HG03280 (cell line): ENCODE results near the gene CSNK2A1.
"Not testable (repeated sequence)": the region's sequence is repeated elsewhere in the genome, so short reads cannot be mapped to it uniquely, and the experiment has no call there.

Source experiments
- ATAC-seq: cut with Tn5 transposase; IDR thresholded peaks from one replicate; pipeline ENCODE4 v1.9.1; 2021; ENCODE audit warnings: mild to moderate bottlenecking, moderate library complexity; ENCODE audit not compliant: unreplicated experiment

CSNK2A1 gene

GRCh38 chr20:543369-544152, at the start of gene CSNK2A1:
Gene CSNK2A1 (minus strand): TSS chr20:543790. CDS start chr20:508551, 35,239 bp downstream.
- ATAC-seq = peak; percentile 94

GRCh38 chr20:592506-592905, 48.9 kb upstream of the CSNK2A1 start:
- ATAC-seq = no peak

DNA sequence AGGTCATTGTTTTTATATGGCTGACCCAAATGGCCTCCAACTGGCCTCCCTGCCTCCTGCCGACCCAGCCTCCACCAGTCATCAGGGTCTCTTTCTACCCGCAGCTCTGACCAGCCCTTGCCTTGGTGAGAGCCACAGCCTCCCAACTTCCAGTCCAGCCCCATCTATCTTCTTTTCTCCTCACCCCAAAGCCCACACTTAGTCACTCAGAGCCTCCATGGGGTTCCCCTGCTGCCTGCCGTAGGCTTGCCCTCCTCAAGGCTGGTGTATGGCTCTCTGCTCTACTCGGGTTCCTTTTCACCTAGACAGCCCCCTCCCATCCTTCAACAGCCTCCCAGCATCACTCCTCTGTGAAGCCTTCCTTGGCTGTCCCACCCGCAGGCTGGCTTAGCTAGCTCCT, 48.4 kb upstream of the CSNK2A1 start:
- no peak for ATAC-seq

- peak; percentile 75 for ATAC-seq
These were observed 45.5 kb upstream of the CSNK2A1 start for GRCh38 chr20:588932-589672.

DNA sequence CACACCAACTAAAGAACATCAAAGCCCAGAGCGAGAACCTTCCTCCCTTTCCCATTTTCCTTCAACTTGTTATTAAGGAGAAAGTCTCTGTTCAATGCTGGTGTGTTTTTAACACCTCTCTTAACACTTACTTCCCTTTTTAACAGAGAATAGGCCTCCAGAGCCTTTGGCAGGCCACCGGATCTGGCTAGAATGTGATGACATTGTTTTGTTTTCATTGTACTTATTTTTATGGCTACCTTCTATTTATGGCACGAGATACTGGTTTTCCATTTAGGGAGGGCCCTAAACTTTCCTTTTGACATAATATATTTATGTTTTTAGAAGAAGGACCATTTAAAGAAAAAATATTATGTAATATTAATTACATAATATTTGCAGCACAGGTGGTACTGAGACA, 44.9 kb upstream of the CSNK2A1 start:
- ATAC-seq = no peak

- ATAC-seq = no peak
These were observed 41.3 kb upstream of the CSNK2A1 start for GRCh38 chr20:584971-585301.

DNA sequence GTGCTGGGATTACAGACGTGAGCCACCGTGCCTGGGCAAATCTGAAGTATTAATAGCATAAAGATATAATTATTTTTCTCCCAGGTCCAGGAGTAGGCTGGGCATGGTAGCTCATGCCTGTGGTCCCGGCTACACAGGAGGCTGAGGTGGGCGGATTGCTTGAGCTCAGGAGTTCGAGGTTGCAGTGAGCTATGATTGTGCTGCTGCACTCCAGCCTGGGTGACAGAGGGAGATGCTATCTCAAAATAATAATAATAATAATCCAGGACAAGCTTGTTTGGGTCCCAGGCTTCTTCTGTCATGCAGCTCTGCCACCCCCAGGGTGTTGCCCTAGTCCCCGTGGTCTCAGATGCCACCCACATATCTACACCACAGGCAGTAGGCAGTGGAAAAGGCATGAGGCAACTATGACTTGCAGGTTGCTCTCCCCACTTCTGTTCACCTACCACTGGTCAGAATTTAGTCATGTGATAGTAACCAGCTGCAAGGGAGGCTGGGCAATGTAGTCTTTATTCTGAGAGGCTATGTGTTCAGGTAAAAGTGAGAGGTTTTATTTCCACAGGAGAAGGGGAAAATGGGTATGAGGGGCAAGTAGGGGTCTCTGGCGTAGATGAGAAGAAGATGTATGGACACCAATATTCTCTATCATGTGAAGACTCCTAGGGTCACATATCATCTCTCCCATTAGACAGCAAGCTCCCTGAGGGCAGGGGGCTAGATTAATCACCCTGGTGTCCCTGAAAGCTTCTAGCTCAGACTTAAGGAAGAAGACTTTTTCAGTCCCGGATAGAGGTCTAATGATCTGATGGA, 40.8 kb upstream of the CSNK2A1 start:
- ATAC-seq = peak; percentile 50

DNA sequence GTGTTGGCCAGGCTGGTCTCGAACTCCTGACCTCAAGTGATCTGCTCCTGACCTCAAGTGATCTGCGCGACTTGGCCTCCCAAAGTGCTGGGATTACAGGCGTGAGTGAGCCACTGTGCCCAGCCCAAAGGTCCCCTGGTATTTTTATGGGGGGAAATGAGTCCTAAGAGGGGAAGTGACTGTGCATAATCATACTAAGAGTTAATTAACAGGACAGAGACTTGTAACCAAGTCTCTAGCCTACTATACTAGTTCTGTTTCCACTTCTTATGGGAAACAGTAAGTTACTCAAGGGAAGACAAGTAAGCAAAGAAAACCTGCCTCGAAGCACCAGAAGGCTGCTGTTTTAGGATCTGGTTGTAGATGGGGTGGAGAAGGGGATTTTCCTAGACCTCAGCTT, 38.6 kb upstream of the CSNK2A1 start:
- ATAC-seq = no peak

DNA sequence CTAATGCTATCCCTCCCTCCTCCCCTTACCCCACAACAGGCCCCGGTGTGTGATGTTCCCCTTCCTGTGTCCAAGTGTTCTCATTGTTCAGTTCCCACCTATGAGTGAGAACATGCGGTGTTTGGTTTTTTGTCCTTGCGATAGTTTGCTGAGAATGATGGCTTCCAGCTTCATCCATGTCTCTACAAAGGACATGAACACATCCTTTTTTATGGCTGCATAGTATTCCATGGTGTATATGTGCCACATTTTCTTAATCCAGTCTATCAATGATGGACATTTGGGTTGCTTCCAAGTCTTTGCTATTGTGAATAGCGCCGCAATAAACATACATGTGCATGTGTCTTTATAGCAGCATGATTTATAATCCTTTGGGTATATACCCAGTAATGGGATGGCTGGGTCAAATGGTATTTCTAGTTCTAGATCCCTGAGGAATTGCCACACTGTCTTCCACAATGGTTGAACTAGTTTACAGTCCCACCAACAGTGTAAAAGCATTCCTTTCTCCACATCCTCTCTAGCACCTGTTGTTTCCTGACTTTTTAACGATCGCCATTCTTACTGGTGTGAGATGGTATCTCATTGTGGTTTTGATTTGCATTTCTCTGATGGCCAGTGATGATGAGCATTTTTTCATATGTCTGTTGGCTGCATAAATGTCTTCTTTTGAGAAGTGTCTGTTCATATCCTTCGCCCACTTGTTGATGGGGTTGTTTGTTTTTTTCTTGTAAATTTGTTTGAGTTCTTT, 35.5 kb upstream of the CSNK2A1 start:
- ATAC-seq = not testable (repeated sequence)

DNA sequence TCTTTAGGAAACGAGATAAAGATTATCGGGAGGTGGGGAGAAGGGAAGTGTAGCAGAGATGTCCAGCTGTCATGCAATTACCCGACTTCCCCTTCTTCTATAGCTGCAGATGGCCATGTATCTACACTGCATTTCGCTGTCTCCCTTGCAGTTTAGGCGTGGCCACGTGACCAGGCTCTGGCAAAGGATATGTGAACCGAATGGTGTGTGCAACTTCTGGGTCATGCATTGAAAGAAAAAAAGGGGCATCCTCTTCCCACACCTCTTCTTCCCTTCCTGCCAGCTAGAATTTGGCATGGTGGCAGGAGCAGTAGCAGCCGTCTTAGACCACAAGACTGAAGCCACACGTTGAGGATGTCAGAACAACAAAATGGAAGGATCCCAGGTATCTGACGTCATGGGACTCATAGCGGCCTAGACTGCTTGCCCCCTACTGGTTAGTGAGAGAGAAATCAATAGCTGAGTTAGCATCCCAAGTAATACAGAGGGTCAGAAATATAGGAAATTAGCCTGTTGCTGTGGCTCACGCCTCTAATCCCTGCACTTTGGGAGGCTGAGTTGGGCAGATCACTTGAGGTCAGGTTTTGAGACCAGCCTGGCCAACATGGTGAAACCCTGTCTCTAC, 33.7 kb upstream of the CSNK2A1 start:
- no peak for ATAC-seq

- ATAC-seq = no peak
These were observed 32.6 kb upstream of the CSNK2A1 start for GRCh38 chr20:576156-576555.

DNA sequence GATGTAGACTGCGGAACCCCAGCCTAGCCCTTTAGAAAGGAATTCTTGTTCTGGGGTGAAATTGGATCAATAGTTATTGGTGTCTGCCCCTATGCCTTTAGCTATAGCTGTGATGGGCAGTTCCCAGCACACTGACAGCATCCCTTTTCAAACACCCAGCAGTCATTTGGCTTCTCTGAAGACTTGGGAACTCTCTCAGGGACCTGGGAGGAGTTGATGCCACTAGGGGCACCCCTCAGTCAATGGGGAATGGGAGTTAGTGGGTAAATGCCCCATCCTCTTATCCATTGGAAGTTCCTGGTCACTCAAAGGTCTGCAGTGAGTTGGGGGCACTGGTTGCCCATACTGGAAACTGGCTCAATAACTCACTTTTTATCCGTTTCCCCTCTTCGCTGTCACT, 31.6 kb upstream of the CSNK2A1 start:
- ATAC-seq = no peak

GRCh38 chr20:574297-574942, 30.8 kb upstream of the CSNK2A1 start:
- ATAC-seq = no peak

- no peak for ATAC-seq
These were observed 30.1 kb upstream of the CSNK2A1 start for GRCh38 chr20:573414-574296.

DNA sequence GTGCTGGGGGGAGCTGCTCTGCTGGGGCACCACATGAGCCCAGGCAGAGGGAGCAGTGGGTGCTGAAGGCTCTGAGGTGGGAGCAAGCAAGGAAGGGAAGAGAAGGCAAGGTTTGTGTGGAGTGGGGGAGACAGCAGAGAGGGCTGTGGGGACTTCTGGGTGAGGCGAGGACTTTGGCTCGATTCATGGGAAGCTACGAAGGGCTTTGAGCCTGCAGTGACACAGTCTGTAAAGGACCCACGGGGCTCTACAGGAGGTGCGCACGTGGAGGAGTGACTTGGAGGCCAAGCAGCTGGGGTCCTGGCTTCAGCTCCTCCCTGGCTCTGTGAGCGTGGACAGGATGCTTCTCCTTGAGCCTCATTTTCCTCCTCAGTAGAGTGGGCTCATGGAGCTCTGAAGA, 29.1 kb upstream of the CSNK2A1 start:
- no peak for ATAC-seq

DNA sequence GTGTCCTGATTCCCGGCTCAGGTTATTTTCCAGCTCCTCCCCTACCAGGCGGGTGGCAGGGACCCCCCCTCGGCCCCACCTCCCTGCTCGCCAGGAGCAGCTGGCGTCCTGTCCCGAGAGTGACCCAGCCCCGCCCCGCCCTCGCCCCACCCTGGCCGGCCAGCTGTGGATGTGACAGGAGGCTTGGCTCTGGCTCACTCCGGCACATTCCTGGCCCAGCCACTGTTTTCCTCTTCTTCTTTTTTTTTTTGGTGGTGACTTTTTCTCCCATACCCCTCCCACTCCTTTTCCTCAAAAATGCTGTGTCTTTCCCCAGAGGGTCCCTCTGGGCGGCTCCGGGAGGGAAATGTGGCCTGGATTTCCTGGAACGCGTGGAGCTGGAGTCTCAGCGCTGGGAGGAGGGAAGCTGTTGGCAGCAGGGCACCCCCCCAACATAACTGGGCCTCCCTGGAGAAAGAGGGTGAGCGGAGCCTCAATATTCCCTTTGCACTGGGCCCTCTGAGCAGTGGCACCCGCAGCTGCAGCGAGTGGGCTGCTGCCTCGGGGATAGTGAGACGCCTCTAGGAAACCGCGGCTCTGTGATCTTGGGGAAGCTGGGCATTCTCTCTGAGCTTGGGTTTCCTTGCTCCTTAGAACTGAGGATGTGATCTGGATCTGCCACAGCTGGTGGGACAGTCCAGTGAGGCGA, 28.3 kb upstream of the CSNK2A1 start:
- ATAC-seq = no peak

- no peak for ATAC-seq
These were observed 25.3 kb upstream of the CSNK2A1 start for GRCh38 chr20:568673-569415.
